NT2/D1 (cell line): ENCODE measurements around the gene TRAPPC2L.

Source experiments
- SUZ12 ChIP-seq: IDR thresholded peaks from 2 replicates; pipeline ENCODE4 v1.6.1; 2011; ENCODE audit not compliant: insufficient read length, insufficient read depth; ENCODE audit errors: extremely low read depth
- YY1 ChIP-seq: IDR thresholded peaks from 2 replicates; pipeline ENCODE4 v1.6.1; 2011; ENCODE audit not compliant: insufficient read length, insufficient read depth
- ZNF274 ChIP-seq: IDR thresholded peaks from 2 replicates; pipeline ENCODE4 v1.6.1; 2011; ENCODE audit warnings: mild to moderate bottlenecking, low read depth, low read length

- TF ChIP-seq ZNF274 = no peak
- no peak for TF ChIP-seq YY1
- TF ChIP-seq SUZ12 = no peak
Measured at GRCh38 chr16:88881675-88882357, 24.9 kb downstream of the TRAPPC2L start.
